Inflammatory macrophage treated with lipopolysaccharide for 4 hours (primary cell): ENCODE results near the gene ZNF384.

ENCODE experiments used
- DNase-seq: peaks from one replicate; pipeline ENCODE4 v3.0.0-alpha.2; 2020

ZNF384 gene

GRCh38 chr12:6620137-6620884 lies 68.9 kb downstream of the ZNF384 start:
- DNase-seq = peak; percentile 71

- DNase-seq = no peak
Measured at GRCh38 chr12:6618483-6619225, 70.5 kb downstream of the ZNF384 start.
